VCaP (cell line): ENCODE measurements around the gene AMHR2.
A peak's percentile ranks its signal among the peaks of the same experiment; 100 is the strongest.
"Not testable (repeated sequence)": the region's sequence is repeated elsewhere in the genome, so short reads cannot be mapped to it uniquely, and the experiment has no call there.

Experiments
- H3K27ac ChIP-seq: fragments of 450-650 bp; 2 replicates; pipeline ENCODE4 v1.5.1; 2017
- CTCF ChIP-seq: fragments of 450-650 bp; conservative IDR thresholded peaks from 2 replicates; pipeline ENCODE4 v1.5.1; 2017; ENCODE audit warnings: mild to moderate bottlenecking, moderate library complexity

AMHR2 gene

GRCh38 chr12:53431187-53431586 is 7.5 kb downstream of the AMHR2 start:
- no peak for TF ChIP-seq CTCF

GRCh38 chr12:53435326-53435725 is 11.7 kb downstream of the AMHR2 start:
- not testable (repeated sequence) for H3K27ac ChIP-seq

More at GRCh38 chr12:53431187-53431586, 7.5 kb downstream of the AMHR2 start:
- no peak overlapping the region for H3K27ac ChIP-seq

GRCh38 chr12:53439582-53439981 is 15.9 kb downstream of the AMHR2 start:
- not testable (repeated sequence) for H3K27ac ChIP-seq

- H3K27ac ChIP-seq = peak within 1 kb of the TSS; percentile 95
- TF ChIP-seq CTCF = no peak
Observed at GRCh38 chr12:53441040-53441833, 17.6 kb downstream of the AMHR2 start, which contains the start of gene PRR13. Gene PRR13, plus strand, starts transcription at chr12:53441734. Its CDS starts 981 bp downstream, at chr12:53442715.

GRCh38 chr12:53443955-53444354 is 20.3 kb downstream of the AMHR2 start:
- H3K27ac ChIP-seq = no peak overlapping the region
- no peak for TF ChIP-seq CTCF

- H3K27ac ChIP-seq = not testable (repeated sequence)
Observed at GRCh38 chr12:53444593-53445325, 21.1 kb downstream of the AMHR2 start.

- TF ChIP-seq CTCF = no peak
- H3K27ac ChIP-seq = no peak overlapping the region
Observed at GRCh38 chr12:53450936-53451335, 27.3 kb downstream of the AMHR2 start.

- TF ChIP-seq CTCF = peak; percentile 95
- H3K27ac ChIP-seq = peak within 1 kb of the TSS; percentile 93
Observed at GRCh38 chr12:53451661-53452158, 28.1 kb downstream of the AMHR2 start, which contains the start of gene PCBP2. Gene PCBP2, plus strand, starts transcription at chr12:53452102. Its CDS starts 2,699 bp downstream, at chr12:53454801.
